Measurements from ENCODE around the gene COL23A1.
"Not testable (repeated sequence)": the region's sequence is repeated elsewhere in the genome, so short reads cannot be mapped to it uniquely, and the experiment has no call there.

The COL23A1 gene

DNA sequence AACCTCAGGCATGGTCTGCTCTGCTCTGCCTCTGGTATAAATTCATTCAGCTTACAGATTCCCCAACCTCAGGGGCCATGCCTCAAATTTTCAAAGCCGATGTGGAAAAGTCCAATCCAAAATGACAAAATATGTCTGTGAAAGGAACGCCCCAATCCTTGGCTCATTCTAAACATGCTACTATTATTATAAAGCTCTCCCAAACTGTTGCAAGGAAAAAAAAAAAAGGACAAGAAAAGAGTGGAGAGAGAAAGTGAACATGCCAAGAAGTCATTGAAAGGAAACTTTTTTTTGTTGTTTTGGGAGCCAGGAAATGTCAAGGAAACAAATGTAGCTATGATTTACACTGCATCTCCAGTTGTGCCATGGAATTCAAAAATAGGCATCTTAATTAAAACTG is 3.8 kb downstream of the COL23A1 start:
- H3K4me3 Mint-ChIP-seq: no peak overlapping the region
- peaks cover 63% of the 10 kb centered on the region for H3K4me1 Mint-ChIP-seq
- no peaks in the 10 kb centered on the region for H3K9me3 Mint-ChIP-seq
- H3K36me3 Mint-ChIP-seq (ENCODE audit: low read depth): peaks cover 7% of the 10 kb centered on the region
- no peak overlapping the region for H3K27ac Mint-ChIP-seq
- no peak for DNase-seq
- TF ChIP-seq, protein P1, sequence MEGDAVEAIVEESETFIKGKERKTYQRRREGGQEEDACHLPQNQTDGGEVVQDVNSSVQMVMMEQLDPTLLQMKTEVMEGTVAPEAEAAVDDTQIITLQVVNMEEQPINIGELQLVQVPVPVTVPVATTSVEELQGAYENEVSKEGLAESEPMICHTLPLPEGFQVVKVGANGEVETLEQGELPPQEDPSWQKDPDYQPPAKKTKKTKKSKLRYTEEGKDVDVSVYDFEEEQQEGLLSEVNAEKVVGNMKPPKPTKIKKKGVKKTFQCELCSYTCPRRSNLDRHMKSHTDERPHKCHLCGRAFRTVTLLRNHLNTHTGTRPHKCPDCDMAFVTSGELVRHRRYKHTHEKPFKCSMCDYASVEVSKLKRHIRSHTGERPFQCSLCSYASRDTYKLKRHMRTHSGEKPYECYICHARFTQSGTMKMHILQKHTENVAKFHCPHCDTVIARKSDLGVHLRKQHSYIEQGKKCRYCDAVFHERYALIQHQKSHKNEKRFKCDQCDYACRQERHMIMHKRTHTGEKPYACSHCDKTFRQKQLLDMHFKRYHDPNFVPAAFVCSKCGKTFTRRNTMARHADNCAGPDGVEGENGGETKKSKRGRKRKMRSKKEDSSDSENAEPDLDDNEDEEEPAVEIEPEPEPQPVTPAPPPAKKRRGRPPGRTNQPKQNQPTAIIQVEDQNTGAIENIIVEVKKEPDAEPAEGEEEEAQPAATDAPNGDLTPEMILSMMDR (IDR thresholded peaks at IDR 0.05): no peak
- H3K27me3 Mint-ChIP-seq (ENCODE audit: low read depth, poor library complexity): peaks cover 51% of the 10 kb centered on the region

DNA sequence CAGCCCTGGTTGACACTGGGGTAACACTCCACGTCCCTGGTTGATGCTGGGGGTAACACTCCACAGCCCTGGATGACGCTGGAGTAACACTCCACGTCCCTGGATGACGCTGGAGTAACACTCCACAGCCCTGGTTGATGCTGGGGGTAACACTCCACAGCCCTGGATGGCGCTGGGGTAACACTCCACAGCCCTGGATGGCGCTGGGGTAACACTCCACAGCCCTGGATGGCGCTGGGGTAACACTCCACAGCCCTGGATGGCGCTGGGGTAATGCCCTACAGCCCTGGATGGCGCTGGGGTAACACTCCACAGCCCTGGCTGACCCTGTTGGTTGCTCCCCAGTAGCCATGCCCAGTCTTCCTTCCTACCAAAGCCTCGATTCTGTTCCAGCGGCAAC is 4.8 kb downstream of the COL23A1 start:
- not testable (repeated sequence) for H3K36me3 Mint-ChIP-seq (ENCODE audit: low read depth); DNase-seq; H3K9me3 Mint-ChIP-seq; H3K4me3 Mint-ChIP-seq; H3K27ac Mint-ChIP-seq
- Mint-ChIP-seq H3K4me1 (peaks cover 53% of the 10 kb centered on the region), H3K27me3 (ENCODE audit: low read depth, poor library complexity) (peaks cover 45% of the 10 kb centered on the region)

DNA sequence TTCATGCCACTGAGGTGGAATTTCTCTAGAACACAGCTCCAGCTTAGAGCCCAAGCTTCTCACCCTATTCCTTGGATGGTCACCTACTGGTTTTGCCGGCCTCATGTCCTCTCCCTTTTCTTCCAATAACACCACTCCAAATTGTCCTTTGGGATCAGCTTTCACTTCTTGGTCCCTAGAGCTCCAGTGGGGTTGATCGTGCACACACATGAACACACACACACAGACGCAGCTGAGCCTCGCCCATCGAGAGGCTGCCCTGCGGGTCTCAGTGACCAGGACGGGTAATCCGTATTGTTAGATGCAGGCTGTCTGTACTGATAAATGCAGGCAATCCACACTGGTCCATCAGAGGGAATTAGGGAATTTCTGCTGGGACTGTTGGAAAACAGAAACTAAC is 6.9 kb downstream of the COL23A1 start:
- no peak for DNase-seq
- H3K27me3 Mint-ChIP-seq (ENCODE audit: low read depth, poor library complexity): peaks cover 48% of the 10 kb centered on the region
- peaks cover 44% of the 10 kb centered on the region for H3K4me1 Mint-ChIP-seq
- H3K27ac Mint-ChIP-seq: peak overlapping the region; percentile 46
- H3K36me3 Mint-ChIP-seq (ENCODE audit: low read depth): peaks cover 7% of the 10 kb centered on the region
- no peak overlapping the region for H3K4me3 Mint-ChIP-seq
- no peaks in the 10 kb centered on the region for H3K9me3 Mint-ChIP-seq
- TF ChIP-seq, protein P1 (IDR thresholded peaks at IDR 0.05): no peak

DNA sequence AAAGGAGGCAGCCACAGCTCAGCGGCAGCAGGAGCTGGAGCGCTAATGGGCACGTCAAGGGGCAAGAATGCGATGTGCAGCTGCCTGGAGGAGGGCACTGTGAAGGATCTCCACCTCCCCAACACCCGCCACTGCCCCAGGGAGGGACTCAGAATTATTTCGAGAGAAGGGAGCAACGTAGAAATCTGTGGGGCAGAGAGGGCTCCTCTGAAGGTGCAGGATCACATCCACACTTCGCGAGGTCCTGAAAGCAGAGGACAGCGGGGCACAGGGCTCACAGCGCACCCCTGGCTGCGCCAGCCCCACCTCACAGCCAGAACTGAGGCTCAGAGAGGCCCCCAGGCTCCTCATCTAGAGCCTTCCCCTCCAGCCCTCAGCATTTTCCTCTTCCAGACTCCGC is 7.9 kb downstream of the COL23A1 start:
- no peak for DNase-seq
- H3K4me3 Mint-ChIP-seq: no peak overlapping the region
- TF ChIP-seq, protein P1 (IDR thresholded peaks at IDR 0.05): no peak
- H3K36me3 Mint-ChIP-seq (ENCODE audit: low read depth): peaks cover 7% of the 10 kb centered on the region
- no peak overlapping the region for H3K27ac Mint-ChIP-seq
- H3K9me3 Mint-ChIP-seq: no peaks in the 10 kb centered on the region
- H3K27me3 Mint-ChIP-seq (ENCODE audit: low read depth, poor library complexity): peaks cover 46% of the 10 kb centered on the region
- H3K4me1 Mint-ChIP-seq: peaks cover 39% of the 10 kb centered on the region

DNA sequence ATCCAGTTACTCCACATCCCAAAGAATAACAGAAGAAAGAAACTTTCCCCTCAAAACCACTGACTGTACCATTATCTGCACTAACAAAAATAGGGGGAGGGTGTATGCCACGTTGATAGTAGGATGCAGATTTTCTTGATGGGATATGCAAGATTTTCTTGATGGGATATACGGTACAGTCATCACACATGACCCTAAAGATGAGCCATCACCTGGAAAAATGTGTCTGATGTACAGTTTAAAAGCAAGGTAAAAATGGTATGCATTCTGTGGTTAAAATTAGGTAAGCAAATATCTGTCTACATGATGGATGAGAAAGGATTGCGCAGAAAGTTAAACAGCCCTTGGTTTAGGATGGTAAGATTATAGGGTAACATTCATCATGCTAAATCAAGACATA is 8.6 kb downstream of the COL23A1 start:
- Mint-ChIP-seq H3K4me3 (no peak overlapping the region), H3K36me3 (ENCODE audit: low read depth) (peaks cover 7% of the 10 kb centered on the region), H3K27ac (no peak overlapping the region), H3K27me3 (ENCODE audit: low read depth, poor library complexity) (peaks cover 43% of the 10 kb centered on the region), H3K9me3 (no peaks in the 10 kb centered on the region), H3K4me1 (peaks cover 32% of the 10 kb centered on the region)
- TF ChIP-seq, protein P1 (IDR thresholded peaks at IDR 0.05): no peak
- DNase-seq: no peak

DNA sequence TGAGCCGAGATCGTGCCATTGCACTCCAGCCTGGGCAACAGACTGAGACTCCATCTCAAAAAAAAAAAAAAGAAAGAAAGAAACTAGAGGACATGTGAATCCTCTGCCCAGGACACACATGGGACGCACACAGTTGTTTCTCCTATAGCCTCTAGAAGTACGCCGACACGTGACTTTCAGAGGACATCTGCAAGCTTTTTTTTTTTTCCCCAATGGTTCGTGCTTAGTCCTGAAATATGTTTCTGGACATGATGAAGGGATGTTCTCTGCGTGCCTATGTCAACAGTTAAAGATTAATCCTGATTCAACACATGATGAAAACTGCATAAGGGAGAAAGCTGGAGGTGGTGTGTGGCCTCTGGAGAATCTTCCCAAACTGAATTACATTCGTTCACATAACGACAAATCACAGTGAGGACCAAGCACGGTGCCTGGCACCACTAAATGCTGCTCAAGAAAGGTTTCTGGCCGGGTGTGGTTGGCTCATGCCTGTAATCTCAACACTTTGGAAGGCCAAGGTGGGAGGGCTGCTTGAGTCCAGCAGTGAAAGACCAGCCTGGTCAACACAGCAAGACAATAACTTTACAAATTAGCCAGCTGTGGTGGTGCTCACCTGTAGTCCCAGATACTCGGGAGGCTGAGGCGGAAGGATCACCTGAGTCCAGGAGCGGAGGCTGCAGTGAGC is 9.8 kb downstream of the COL23A1 start:
- peaks cover 3% of the 10 kb centered on the region for H3K36me3 Mint-ChIP-seq (ENCODE audit: low read depth)
- H3K27me3 Mint-ChIP-seq (ENCODE audit: low read depth, poor library complexity): peaks cover 42% of the 10 kb centered on the region
- H3K27ac Mint-ChIP-seq: no peak overlapping the region
- no peak overlapping the region for H3K4me3 Mint-ChIP-seq
- no peak for DNase-seq
- no peaks in the 10 kb centered on the region for H3K9me3 Mint-ChIP-seq
- H3K4me1 Mint-ChIP-seq: peaks cover 31% of the 10 kb centered on the region
- TF ChIP-seq, protein P1 (IDR thresholded peaks at IDR 0.05): no peak

Measured in nephron progenitor cell (in vitro differentiated cells).